ENCODE measurements around the gene HOXB3.

DNA sequence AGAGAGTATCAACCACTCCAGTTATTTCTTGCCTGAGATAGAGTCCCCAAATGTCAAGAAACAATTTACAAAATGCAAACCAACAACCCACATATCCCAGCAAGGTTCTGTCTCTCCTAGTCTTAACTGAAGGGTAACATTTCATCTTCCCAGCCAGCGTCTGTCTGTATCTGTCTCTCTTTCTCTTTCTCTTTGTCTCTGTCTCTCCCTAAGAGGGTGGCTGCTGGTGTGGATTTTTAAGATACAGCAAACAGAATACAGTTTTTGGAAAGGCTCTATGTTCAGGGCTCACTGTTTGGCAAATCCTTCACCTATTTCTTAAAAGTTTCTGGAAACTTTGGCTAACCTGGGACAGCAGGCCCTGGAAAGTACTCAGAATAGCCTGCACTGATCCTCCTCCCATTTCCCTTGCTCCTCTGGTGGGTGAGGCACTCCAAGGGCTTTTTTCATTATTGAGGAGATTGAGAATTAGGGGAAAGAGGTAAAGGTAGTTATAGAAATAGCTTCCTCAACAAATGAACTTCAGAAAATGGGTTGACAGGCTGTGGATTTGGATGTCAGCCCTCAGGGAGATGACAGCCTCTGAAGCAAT, 18.1 kb downstream of the HOXB3 start:
- TF ChIP-seq, protein P1, sequence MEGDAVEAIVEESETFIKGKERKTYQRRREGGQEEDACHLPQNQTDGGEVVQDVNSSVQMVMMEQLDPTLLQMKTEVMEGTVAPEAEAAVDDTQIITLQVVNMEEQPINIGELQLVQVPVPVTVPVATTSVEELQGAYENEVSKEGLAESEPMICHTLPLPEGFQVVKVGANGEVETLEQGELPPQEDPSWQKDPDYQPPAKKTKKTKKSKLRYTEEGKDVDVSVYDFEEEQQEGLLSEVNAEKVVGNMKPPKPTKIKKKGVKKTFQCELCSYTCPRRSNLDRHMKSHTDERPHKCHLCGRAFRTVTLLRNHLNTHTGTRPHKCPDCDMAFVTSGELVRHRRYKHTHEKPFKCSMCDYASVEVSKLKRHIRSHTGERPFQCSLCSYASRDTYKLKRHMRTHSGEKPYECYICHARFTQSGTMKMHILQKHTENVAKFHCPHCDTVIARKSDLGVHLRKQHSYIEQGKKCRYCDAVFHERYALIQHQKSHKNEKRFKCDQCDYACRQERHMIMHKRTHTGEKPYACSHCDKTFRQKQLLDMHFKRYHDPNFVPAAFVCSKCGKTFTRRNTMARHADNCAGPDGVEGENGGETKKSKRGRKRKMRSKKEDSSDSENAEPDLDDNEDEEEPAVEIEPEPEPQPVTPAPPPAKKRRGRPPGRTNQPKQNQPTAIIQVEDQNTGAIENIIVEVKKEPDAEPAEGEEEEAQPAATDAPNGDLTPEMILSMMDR (IDR thresholded peaks at IDR 0.05) = no peak
- no peak for TF ChIP-seq ZFX (IDR thresholded peaks at IDR 0.05; ENCODE audit: borderline replicate concordance)

Data from 22Rv1 (cell line).